Immature natural killer cell (primary cell): Measurements from ENCODE around the gene STXBP6. TPM values are rescaled to one million over a fixed set of nuclear protein-coding genes. Genes with fewer than 3 reads are reported as not detected.

Experiments
- DNase-seq, 3 donors: peaks; one replicate each; pipeline ENCODE4 v3.0.0; 2022; ENCODE audit warnings: mixed read lengths in 1 of 3
- H3K27ac Mint-ChIP-seq, 6 donors: one replicate each; pipeline ENCODE4 v1.8.0; 2020; ENCODE audit warnings: mixed read lengths in 6 of 6, mild to moderate bottlenecking in 5 of 6, inconsistent platforms in 4 of 6, moderate library complexity in 3 of 6
- H3K27me3 Mint-ChIP-seq, 3 donors: one replicate each; pipeline ENCODE4 v1.8.0; 2020 to 2021; ENCODE audit warnings: low read depth in 3 of 3, mild to moderate bottlenecking in 3 of 3, mixed read lengths in 3 of 3, moderate library complexity in 3 of 3, inconsistent platforms in 1 of 3
- H3K36me3 Mint-ChIP-seq, 3 donors: one replicate each; pipeline ENCODE4 v1.8.0; 2020; ENCODE audit warnings: mixed read lengths in 3 of 3, inconsistent platforms in 2 of 3, mild to moderate bottlenecking in 2 of 3
- H3K4me1 Mint-ChIP-seq, 2 donors: one replicate each; pipeline ENCODE4 v1.8.0; 2020; ENCODE audit warnings: inconsistent platforms in 2 of 2, mild to moderate bottlenecking in 2 of 2, mixed read lengths in 2 of 2, moderate library complexity in 1 of 2
- H3K4me3 Mint-ChIP-seq, 5 donors: one replicate each; pipeline ENCODE4 v1.8.0; 2020; ENCODE audit warnings: mild to moderate bottlenecking in 5 of 5, mixed read lengths in 5 of 5, inconsistent platforms in 3 of 5, moderate library complexity in 3 of 5
- H3K9me3 Mint-ChIP-seq, 6 donors: one replicate each; pipeline ENCODE4 v1.8.0; 2020; ENCODE audit warnings: mild to moderate bottlenecking in 6 of 6, mixed read lengths in 6 of 6, inconsistent platforms in 4 of 6, moderate library complexity in 3 of 6
- polyA plus RNA-seq, 3 donors: library from polyadenylated mRNA; unstranded; fragments of 300-500 nt; fragmentation: Illumina TruSeq; gene quantifications; one replicate each; pipeline ENCODE4 v1.2.3, GENCODE V29; 2021

STXBP6 gene
- polyA plus RNA-seq, 3 donors from 2014 or later, result not detected

DNA sequence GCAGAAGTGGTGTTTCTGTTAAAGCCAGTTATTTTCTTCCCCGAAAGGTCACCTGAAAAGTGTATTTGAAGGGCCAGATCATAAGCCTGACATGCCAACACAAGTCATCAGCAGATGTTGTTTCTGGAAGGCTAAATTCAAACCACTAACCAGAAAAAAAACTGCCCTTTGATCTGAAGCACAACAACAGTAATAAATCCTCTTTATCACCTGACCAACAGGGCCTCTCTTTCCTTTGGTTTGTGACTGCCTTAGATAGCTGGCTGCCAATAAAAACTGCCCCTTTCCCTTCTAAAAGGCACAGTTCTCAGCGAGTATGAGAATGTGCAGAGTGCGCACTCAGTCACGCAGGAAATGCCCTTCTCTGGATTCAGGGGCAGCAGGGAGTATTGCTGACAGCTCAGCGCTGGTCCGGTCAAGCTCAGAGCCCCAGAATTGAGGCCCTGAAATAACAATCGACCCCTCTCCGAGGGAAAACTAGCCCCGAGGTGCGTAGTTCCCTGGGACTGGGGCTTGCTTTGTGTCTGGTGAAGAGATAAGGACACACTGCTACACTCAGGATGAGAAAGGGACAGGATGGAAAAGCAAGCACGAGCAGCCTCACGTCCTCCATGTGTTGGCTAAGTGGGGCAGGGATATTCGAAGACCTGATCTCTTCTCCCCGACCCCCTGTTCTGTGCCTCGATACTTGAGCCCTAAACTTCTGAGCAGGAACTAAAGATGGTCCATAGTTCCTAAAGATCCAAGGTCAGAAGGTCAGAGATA lies 231.7 kb downstream of the STXBP6 start:
- Mint-ChIP-seq H3K9me3 (no peaks in the 10 kb centered on the region), H3K4me1 (no peaks in the 10 kb centered on the region), H3K36me3 (peaks cover 0 to 4% (median 4%) of the 10 kb centered on the region in 3 donors), H3K27me3 (peaks cover 0 to 10% (median 0%) of the 10 kb centered on the region in 3 donors), H3K4me3 (no peak overlapping the region), H3K27ac (no peak overlapping the region)
- DNase-seq, result no peak

DNA sequence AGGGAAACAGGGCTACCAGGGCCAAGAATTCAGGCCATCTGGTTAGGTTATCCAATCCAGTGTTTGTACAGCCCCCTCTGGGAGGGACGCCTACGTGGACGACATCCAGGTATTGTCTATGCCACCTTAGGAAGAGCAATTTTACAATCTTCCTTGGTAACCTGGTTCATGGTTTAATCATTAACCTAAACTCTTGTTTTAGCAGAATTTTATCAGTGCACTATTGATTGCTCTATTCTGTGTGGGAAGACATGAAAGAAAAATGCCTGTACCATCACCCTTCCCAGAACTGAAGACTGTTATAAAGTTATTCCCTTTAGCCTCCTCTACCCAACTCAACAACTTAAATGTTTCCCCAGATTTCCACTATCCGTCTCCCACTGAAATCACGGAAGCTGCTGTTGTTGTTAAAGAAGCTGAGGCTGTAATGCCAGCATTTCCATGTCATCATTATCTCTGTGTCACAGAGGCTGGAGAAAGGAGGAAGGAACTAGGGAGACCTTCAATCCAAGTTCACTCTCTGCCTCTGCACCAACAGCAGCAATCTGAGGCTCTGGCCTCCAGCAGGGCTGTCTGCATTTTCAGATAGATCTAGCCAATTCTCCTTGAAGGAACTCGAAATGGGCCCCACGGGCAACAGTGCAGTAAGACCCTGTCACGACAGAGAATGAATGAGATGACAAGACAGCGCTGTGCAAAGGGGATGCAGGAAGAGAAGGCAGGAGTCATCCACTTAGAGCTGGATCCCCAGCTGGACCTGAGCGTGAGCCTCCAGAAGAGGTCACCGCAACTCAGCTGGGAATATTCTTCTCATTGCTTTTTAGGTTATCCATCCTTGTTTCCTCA lies 232.5 kb downstream of the STXBP6 start:
- Mint-ChIP-seq H3K4me1 (no peaks in the 10 kb centered on the region), H3K36me3 (peaks cover 0 to 4% (median 4%) of the 10 kb centered on the region in 3 donors), H3K4me3 (no peak overlapping the region), H3K27me3 (peaks cover 0 to 8% (median 0%) of the 10 kb centered on the region in 3 donors), H3K27ac (no peak overlapping the region), H3K9me3 (no peaks in the 10 kb centered on the region)
- DNase-seq, result no peak

DNA sequence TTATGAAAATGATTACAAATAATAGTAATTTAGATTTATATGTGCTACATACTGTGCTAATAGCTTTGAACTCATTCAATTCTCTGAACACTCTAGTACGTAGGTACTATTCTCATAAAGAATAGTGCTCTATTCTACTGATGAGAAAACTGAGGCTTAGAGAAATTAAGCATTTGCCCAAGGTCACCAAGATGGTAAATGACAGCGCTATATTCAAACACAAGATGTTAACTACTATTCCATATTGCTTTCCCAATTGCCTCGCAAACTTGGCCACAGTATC lies 233.1 kb downstream of the STXBP6 start:
- Mint-ChIP-seq H3K4me1 (no peaks in the 10 kb centered on the region), H3K27ac (no peak overlapping the region), H3K27me3 (peaks cover 0 to 6% (median under 1%) of the 10 kb centered on the region in 3 donors), H3K36me3 (peaks cover 0 to 3% (median 0%) of the 10 kb centered on the region in 3 donors), H3K4me3 (no peak overlapping the region), H3K9me3 (no peaks in the 10 kb centered on the region)
- no peak for DNase-seq

DNA sequence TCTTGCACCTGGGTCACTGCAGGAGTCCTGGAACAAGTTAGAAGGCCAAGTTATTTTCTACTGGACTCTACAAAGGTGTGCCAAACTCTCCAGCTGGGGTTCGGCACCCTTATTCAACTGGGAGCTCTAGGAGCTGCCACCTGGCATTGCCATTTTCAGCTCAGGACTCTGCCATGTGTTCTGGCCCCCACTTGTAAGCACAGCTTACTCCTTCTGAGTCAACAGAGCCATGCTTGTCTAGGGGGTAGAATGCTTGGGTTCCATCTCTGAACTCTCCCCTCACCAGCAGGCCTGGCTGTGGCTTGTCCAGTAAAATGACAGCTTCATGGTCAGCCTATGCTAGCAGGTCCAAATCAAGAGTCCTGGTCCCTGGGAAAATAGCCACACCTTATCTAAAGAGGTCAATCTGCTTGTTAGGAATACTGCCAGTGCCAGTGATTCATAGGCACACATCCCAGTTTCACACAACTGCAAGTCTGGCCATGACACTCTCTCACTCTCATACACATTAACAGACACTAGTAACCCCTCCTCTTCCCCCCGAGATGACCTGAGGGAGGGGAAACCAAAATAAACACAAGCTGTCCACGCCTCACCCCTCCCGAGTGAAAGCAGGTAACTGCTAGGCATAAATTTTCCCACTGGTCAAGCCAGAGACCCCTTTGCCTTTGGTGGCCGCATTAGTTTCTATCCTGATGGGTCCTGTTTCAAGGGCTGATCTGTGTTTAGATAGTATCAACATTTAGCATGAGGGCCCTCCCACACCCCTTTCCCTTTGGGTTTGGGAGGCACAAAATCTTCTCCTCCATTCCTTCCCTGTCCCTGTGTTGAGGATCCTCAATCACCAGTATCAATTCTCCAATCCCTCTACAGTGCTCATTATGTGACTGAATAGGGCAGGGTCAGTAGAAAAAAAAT lies 233.7 kb downstream of the STXBP6 start:
- peaks cover 0 to 3% (median 2%) of the 10 kb centered on the region in 3 donors for H3K27me3 Mint-ChIP-seq
- H3K4me3 Mint-ChIP-seq, result no peak overlapping the region
- no peaks in the 10 kb centered on the region for H3K36me3 Mint-ChIP-seq
- H3K9me3 Mint-ChIP-seq, result no peaks in the 10 kb centered on the region
- no peak overlapping the region for H3K27ac Mint-ChIP-seq
- DNase-seq, result no peak
- no peaks in the 10 kb centered on the region for H3K4me1 Mint-ChIP-seq

DNA sequence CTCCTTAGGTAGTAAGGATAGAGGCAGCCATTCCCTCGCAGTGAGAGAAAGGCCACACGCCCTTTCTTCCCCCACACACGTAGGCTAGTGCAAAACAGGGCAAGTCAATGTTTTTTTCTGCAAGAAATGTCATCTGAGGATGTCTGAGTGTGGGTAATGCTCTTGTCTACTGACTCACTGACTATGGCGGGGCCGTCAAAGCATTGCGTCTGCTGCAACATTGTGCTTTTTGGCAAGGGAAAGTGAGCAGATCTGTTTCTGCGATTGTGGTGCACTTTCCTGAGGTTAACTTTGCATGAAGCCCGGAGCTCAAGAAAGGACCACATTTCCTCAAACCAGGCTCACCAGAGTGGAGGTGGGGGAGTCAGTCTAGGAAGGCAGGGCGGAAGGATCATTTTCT lies 234.4 kb downstream of the STXBP6 start:
- H3K36me3 Mint-ChIP-seq, result no peaks in the 10 kb centered on the region
- H3K27ac Mint-ChIP-seq, result no peak overlapping the region
- H3K9me3 Mint-ChIP-seq, result no peaks in the 10 kb centered on the region
- H3K27me3 Mint-ChIP-seq, result peaks cover 0 to 2% (median 1%) of the 10 kb centered on the region in 3 donors
- no peak overlapping the region for H3K4me3 Mint-ChIP-seq
- no peak for DNase-seq
- H3K4me1 Mint-ChIP-seq, result no peaks in the 10 kb centered on the region

DNA sequence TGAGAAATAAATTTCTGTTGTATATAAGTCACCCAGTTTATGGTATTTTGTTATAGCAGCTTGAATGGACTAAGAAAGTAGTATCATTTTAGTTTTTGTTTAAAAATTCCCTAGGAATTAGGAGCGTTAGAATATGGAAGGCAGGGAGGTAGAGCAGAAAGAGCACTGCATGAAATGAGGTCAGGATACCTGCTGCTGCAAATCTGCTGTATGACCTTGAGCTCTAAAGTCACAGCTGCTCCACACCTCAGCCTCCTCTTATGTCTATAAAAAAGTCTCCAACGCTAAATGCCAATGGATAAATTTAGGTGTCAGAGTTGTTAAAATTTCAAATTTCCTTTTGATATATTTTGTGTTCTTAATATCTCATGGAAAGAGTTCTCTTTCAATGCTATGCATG lies 235.0 kb downstream of the STXBP6 start:
- no peak overlapping the region for H3K4me3 Mint-ChIP-seq
- H3K27ac Mint-ChIP-seq, result no peak overlapping the region
- H3K27me3 Mint-ChIP-seq, result peaks cover 0 to 2% (median 1%) of the 10 kb centered on the region in 3 donors
- no peaks in the 10 kb centered on the region for H3K9me3 Mint-ChIP-seq
- no peaks in the 10 kb centered on the region for H3K36me3 Mint-ChIP-seq
- DNase-seq, result no peak
- no peaks in the 10 kb centered on the region for H3K4me1 Mint-ChIP-seq

DNA sequence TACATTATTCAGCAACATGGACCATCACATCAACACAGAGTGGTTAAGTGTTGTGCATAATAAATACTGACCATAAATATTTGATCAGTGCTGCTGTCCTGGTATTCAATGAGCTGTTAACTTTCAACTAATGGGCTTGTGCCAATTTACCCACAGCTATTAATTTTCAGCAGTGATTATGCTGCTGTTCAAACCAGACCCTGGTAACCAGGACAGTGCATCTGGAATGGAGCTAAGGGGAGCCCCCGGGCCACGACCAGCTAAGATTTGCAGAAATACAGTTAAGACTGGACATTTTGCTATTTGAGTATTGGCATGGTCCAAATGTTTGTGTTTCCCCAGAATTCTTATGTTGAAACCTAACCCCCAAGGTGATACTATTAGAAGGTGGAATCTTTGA lies 235.6 kb downstream of the STXBP6 start:
- Mint-ChIP-seq H3K9me3 (no peaks in the 10 kb centered on the region), H3K4me1 (no peaks in the 10 kb centered on the region), H3K27me3 (peaks cover 0 to 2% (median 1%) of the 10 kb centered on the region in 3 donors), H3K27ac (no peak overlapping the region), H3K4me3 (no peak overlapping the region), H3K36me3 (no peaks in the 10 kb centered on the region)
- no peak for DNase-seq

DNA sequence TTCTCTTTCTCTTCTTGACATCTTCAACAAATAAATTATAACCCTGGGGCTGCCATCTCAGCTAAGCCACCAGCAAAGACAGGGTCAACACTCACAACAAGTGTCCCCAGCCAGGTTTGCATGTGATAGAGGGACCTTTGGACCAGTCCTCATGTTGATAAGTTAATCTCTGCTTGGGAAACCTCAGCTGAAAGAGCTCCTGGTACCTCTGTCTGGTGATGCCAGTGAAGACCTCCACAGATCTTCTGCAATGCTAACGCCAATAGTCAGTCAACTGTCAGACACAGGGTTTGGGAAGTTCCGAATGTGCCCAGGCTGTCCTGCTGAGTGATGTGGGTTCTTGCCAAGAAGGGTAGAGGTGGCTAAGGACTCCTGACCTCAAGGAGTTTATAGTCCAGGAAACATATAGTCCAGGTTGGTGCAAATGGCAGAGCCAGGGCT lies 236.1 kb downstream of the STXBP6 start:
- no peaks in the 10 kb centered on the region for H3K36me3 Mint-ChIP-seq
- no peak for DNase-seq
- H3K9me3 Mint-ChIP-seq, result no peaks in the 10 kb centered on the region
- no peak overlapping the region for H3K27ac Mint-ChIP-seq
- peaks cover 0 to 5% (median 1%) of the 10 kb centered on the region in 3 donors for H3K27me3 Mint-ChIP-seq
- no peaks in the 10 kb centered on the region for H3K4me1 Mint-ChIP-seq
- no peak overlapping the region for H3K4me3 Mint-ChIP-seq

DNA sequence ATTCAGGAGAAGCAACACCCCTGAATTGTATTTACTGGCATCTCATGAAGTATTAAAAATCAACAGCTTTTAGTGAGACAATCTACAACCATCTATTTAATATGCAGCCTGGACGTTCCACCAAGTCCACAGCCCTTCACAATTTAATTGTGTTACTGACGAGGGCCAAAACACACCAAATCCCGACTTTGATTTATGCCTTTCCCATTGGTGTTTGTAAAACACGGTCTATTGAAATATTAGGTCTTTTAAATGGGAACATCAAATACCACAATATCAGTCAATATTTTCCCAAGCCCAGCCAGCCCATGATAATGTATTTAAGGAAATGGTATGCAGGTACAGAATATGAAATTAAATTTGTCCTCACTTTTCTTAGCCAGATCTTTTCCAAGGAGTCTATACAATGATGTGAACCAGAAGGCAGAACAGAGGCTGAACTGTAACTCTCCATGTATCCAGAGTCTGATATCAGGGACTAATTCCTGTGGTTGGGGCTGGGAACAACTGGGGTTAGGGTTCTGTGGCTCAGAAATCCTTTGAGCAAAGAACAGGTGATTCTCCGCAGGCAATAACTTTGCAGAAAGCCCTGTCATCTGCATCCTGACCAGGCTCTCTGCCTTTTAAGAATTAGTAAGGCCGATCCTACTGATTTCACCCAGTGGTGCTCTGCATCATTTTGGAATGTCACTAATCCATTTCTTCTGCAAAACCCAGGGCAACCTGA lies 236.7 kb downstream of the STXBP6 start:
- Mint-ChIP-seq H3K4me1 (no peaks in the 10 kb centered on the region), H3K4me3 (no peak overlapping the region), H3K9me3 (no peaks in the 10 kb centered on the region), H3K27me3 (peaks cover 1 to 5% (median 2%) of the 10 kb centered on the region in 3 donors), H3K36me3 (no peaks in the 10 kb centered on the region), H3K27ac (no peak overlapping the region)
- DNase-seq, result no peak

DNA sequence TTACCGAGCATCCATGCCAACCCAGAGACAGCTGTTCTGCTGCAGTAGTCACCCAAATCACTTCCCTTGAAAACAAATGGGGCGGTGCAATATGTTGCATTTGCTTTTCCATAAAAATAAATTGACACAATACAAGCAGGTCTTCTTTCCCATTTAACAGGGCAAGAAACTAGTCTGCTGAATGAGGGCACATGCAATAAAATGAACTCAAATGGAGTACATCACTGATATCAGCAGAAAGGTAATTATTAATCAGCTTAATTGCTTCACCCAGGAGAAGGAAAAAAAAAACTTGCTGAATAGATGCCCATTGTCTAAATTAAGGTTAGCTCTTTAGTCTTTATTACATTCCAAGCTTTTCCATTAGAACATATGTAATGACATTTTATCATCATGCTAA lies 240.8 kb downstream of the STXBP6 start:
- DNase-seq, result no peak
- no peaks in the 10 kb centered on the region for H3K36me3 Mint-ChIP-seq
- H3K27me3 Mint-ChIP-seq, result peaks cover 1 to 5% (median 4%) of the 10 kb centered on the region in 3 donors
- no peak overlapping the region for H3K27ac Mint-ChIP-seq
- H3K4me1 Mint-ChIP-seq, result no peaks in the 10 kb centered on the region
- no peak overlapping the region for H3K4me3 Mint-ChIP-seq
- H3K9me3 Mint-ChIP-seq, result no peaks in the 10 kb centered on the region

DNA sequence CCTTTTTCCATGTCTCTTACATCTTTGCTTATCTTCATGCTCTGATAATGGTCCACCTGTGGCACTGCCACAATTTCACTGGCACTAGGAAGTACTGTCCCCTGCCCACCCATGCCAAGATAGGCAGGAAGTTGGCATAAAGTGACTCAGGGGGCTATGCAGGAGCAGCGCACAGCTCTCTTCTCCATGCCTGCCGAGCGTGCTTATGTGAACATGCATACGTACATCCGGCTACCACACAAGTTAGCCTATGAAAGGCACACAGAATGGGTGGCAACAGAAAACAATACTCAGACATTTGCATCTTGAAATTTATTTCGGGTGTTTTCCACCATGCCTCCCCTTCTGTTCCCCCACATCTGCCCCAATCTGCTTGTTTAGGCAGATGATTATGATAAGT lies 241.5 kb downstream of the STXBP6 start:
- H3K4me1 Mint-ChIP-seq, result no peaks in the 10 kb centered on the region
- no peaks in the 10 kb centered on the region for H3K9me3 Mint-ChIP-seq
- no peak overlapping the region for H3K4me3 Mint-ChIP-seq
- no peaks in the 10 kb centered on the region for H3K36me3 Mint-ChIP-seq
- no peak for DNase-seq
- peaks cover 1 to 5% (median 4%) of the 10 kb centered on the region in 3 donors for H3K27me3 Mint-ChIP-seq
- no peak overlapping the region for H3K27ac Mint-ChIP-seq

DNA sequence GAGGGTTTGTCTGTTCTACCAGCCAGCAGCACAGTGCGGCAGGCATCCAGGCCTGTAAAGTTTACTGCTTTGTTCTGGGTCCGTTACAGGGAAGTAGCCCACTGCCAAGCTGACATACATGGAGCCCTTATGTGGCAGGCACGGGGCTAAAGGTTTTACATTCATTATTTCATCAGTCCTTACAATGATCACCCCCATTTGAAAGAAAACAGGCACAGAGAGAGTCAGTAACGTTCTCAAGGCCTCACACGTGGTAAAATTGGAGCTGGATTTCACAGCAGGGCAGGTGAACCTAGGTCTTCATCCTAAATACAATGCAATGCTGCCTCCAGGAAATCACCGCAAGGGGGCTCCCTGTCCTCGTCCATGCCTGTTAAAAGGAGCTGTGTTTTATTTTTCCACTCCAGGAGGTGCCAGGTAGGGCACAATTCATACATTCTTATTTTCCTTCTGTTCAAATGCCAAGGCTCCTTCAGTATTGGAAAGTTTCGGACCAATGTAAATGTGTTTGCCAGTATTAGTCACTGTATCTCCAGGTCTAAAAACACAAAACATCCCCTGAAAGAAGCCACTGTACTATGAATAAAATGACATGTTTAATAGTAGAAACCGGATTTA lies 243.8 kb downstream of the STXBP6 start:
- DNase-seq, result peak; percentile 14 to 28 (median 24)
- no peaks in the 10 kb centered on the region for H3K9me3 Mint-ChIP-seq
- H3K27ac Mint-ChIP-seq, result no peak overlapping the region
- no peaks in the 10 kb centered on the region for H3K36me3 Mint-ChIP-seq
- no peak overlapping the region for H3K4me3 Mint-ChIP-seq
- peaks cover 1 to 4% (median 3%) of the 10 kb centered on the region in 3 donors for H3K27me3 Mint-ChIP-seq
- H3K4me1 Mint-ChIP-seq, result no peaks in the 10 kb centered on the region
